Activated gamma-delta T cell (primary cell): Measurements from ENCODE around the gene TTLL3.

Experiments
- DNase-seq: peaks from one replicate; lab custom pipeline; 2025; lab: John Stamatoyannopoulos, UW

TTLL3 gene

GRCh38 chr3:9806688-9807589, 3.1 kb upstream of the TTLL3 start:
- DNase-seq, result no peak

- no peak for DNase-seq
These were observed 2.1 kb upstream of the TTLL3 start for GRCh38 chr3:9807981-9808344.

- no peak for DNase-seq
These were observed 1.6 kb upstream of the TTLL3 start for GRCh38 chr3:9808345-9809037.

GRCh38 chr3:9809239-9809614, 835 bp upstream of the TTLL3 start:
- DNase-seq, result no peak

- DNase-seq, result no peak
These were observed 340 bp downstream of the TTLL3 start for GRCh38 chr3:9810433-9810770.

- no peak for DNase-seq
These were observed 784 bp downstream of the TTLL3 start for GRCh38 chr3:9810846-9811245.

GRCh38 chr3:9812870-9813483, 2.9 kb downstream of the TTLL3 start:
- DNase-seq, result no peak

- no peak for DNase-seq
These were observed 5.9 kb downstream of the TTLL3 start for GRCh38 chr3:9815986-9816385.

GRCh38 chr3:9817436-9817835, 7.4 kb downstream of the TTLL3 start:
- DNase-seq, result no peak

- DNase-seq, result no peak
These were observed 8.7 kb downstream of the TTLL3 start for GRCh38 chr3:9818666-9819335.

GRCh38 chr3:9820543-9820942, 10.5 kb downstream of the TTLL3 start:
- no peak for DNase-seq

- no peak for DNase-seq
These were observed 10.9 kb downstream of the TTLL3 start for GRCh38 chr3:9820946-9821345.

- DNase-seq, result no peak
These were observed 15.5 kb downstream of the TTLL3 start for GRCh38 chr3:9825451-9826040.

- DNase-seq, result no peak
These were observed 16.9 kb downstream of the TTLL3 start for GRCh38 chr3:9826815-9827573.

- DNase-seq, result no peak
These were observed 19.0 kb downstream of the TTLL3 start for GRCh38 chr3:9828801-9829755.

GRCh38 chr3:9831253-9831652, 21.2 kb downstream of the TTLL3 start:
- DNase-seq, result no peak

- DNase-seq, result no peak
These were observed 23.0 kb downstream of the TTLL3 start for GRCh38 chr3:9833078-9833477.

GRCh38 chr3:9834520-9835380, 24.7 kb downstream of the TTLL3 start:
- DNase-seq, result no peak
